ENCODE results near the gene NOTCH4.
A peak's percentile ranks its signal among the peaks of the same experiment; 100 is the strongest.

The NOTCH4 gene

GRCh38 chr6:32151863-32152768, 71.8 kb downstream of the NOTCH4 start, which contains the start of gene PRRT1:
TSS of gene PRRT1 (minus strand) at chr6:32151939. CDS start at chr6:32151827, 112 bp downstream.
- Histone ChIP-seq H3K79me2 (peaks cover 9% of the 10 kb centered on the region), H3K27ac (peak within 1 kb of the TSS; percentile 98), H3K27me3 (ENCODE audit: control insufficient read depth, insufficient read depth, low read length) (no peaks in the 10 kb centered on the region), H3K4me1 (peaks cover 15% of the 10 kb centered on the region), H3K4me2 (ENCODE audit: low read length) (peak within 1 kb of the TSS; percentile 88), H3K9ac (peak within 1 kb of the TSS; percentile 50), H2AFZ (peak within 1 kb of the TSS; percentile 80), H3K4me3 (ENCODE audit: low read depth, low read length) (peak within 1 kb of the TSS; percentile 80), H3K9me3 (ENCODE audit: control insufficient read depth, low read length) (no peaks in the 10 kb centered on the region), H3K36me3 (ENCODE audit: control insufficient read depth, insufficient read depth, low read length) (no peaks in the 10 kb centered on the region)
- no peak for TF ChIP-seq CTCF (IDR thresholded peaks at IDR 0.05)

- peak overlapping the region; percentile 36 for H3K4me3 ChIP-seq (ENCODE audit: low read depth, low read length)
- H3K36me3 ChIP-seq (ENCODE audit: control insufficient read depth, insufficient read depth, low read length) = no peaks in the 10 kb centered on the region
These were observed 72.5 kb downstream of the NOTCH4 start for GRCh38 chr6:32151181-32151862.

GRCh38 chr6:32149932-32150870, 73.7 kb downstream of the NOTCH4 start:
- Histone ChIP-seq H3K9ac (no peak overlapping the region), H3K4me2 (ENCODE audit: low read length) (no peak overlapping the region), H3K27me3 (ENCODE audit: control insufficient read depth, insufficient read depth, low read length) (no peaks in the 10 kb centered on the region), H3K9me3 (ENCODE audit: control insufficient read depth, low read length) (no peaks in the 10 kb centered on the region), H3K36me3 (ENCODE audit: control insufficient read depth, insufficient read depth, low read length) (no peaks in the 10 kb centered on the region), H3K4me3 (ENCODE audit: low read depth, low read length) (no peak overlapping the region), H3K27ac (no peak overlapping the region), H3K4me1 (peaks cover 15% of the 10 kb centered on the region), H3K79me2 (peaks cover 9% of the 10 kb centered on the region), H2AFZ (no peak overlapping the region)
- TF ChIP-seq CTCF (IDR thresholded peaks at IDR 0.05) = no peak

More at GRCh38 chr6:32151181-32151862, 72.5 kb downstream of the NOTCH4 start:
- Histone ChIP-seq H3K4me2 (ENCODE audit: low read length) (peak overlapping the region; percentile 46), H3K9ac (no peak overlapping the region), H3K9me3 (ENCODE audit: control insufficient read depth, low read length) (no peaks in the 10 kb centered on the region), H3K4me1 (peaks cover 15% of the 10 kb centered on the region), H3K79me2 (peaks cover 9% of the 10 kb centered on the region), H3K27ac (peak overlapping the region; percentile 39), H2AFZ (peak overlapping the region; percentile 80), H3K27me3 (ENCODE audit: control insufficient read depth, insufficient read depth, low read length) (no peaks in the 10 kb centered on the region)
- TF ChIP-seq CTCF (IDR thresholded peaks at IDR 0.05) = no peak

- Histone ChIP-seq H2AFZ (no peak overlapping the region), H3K9me3 (ENCODE audit: control insufficient read depth, low read length) (no peaks in the 10 kb centered on the region), H3K27me3 (ENCODE audit: control insufficient read depth, insufficient read depth, low read length) (no peaks in the 10 kb centered on the region), H3K4me1 (peaks cover 12% of the 10 kb centered on the region), H3K36me3 (ENCODE audit: control insufficient read depth, insufficient read depth, low read length) (no peaks in the 10 kb centered on the region), H3K9ac (no peak overlapping the region), H3K79me2 (peaks cover 1% of the 10 kb centered on the region), H3K4me3 (ENCODE audit: low read depth, low read length) (no peak overlapping the region), H3K27ac (no peak overlapping the region), H3K4me2 (ENCODE audit: low read length) (no peak overlapping the region)
- TF ChIP-seq CTCF (IDR thresholded peaks at IDR 0.05) = no peak
These were observed 74.6 kb downstream of the NOTCH4 start for GRCh38 chr6:32149092-32149755.
